Measurements from ENCODE around the gene MAN1B1. TPM values are rescaled to one million over a fixed set of nuclear protein-coding genes. Genes with fewer than 3 reads are reported as not detected.

MAN1B1 gene
- total RNA-seq, 1 donor from 2014 or later, result 55.1 TPM

Other genes with a start within 250 kb of the MAN1B1 start
- 3.9 and 4.0 TPM in 2 replicates for gene AJM1, start 244.5 kb upstream of the MAN1B1 start, total RNA-seq
- 109 and 111 TPM in 2 replicates for gene PHPT1, start 237.6 kb upstream of the MAN1B1 start, total RNA-seq
- gene MAMDC4, start 234.6 kb upstream of the MAN1B1 start, total RNA-seq, result 15.4 and 18.3 TPM in 2 replicates
- 308 and 309 TPM in 2 replicates for gene EDF1, start 220.7 kb upstream of the MAN1B1 start, total RNA-seq
- gene TRAF2, start 200.5 kb upstream of the MAN1B1 start, total RNA-seq, result 49.0 TPM in 2 replicates
- gene FBXW5, start 142.2 kb upstream of the MAN1B1 start, total RNA-seq, result 104 and 109 TPM in 2 replicates
- 2.3 and 4.1 TPM in 2 replicates for gene C8G, start 141.7 kb upstream of the MAN1B1 start, total RNA-seq
- gene LCN12, start 134.7 kb upstream of the MAN1B1 start, total RNA-seq, result 2.3 and 2.8 TPM in 2 replicates
- 6.5 and 6.7 TPM in 2 replicates for gene PTGDS, start 109.5 kb upstream of the MAN1B1 start, total RNA-seq
- gene LCNL1, start 104.0 kb upstream of the MAN1B1 start, total RNA-seq, result 0.16 and 0.20 TPM in 2 replicates
- 71.4 and 74.5 TPM in 2 replicates for gene PAXX, start 94.6 kb upstream of the MAN1B1 start, total RNA-seq
- 0.91 TPM in 2 replicates for gene CLIC3, start 90.4 kb upstream of the MAN1B1 start, total RNA-seq
- 27.8 and 30.6 TPM in 2 replicates for gene ABCA2, start 58.7 kb upstream of the MAN1B1 start, total RNA-seq
- 0.41 and 0.84 TPM in 2 replicates for gene FUT7, start 54.9 kb upstream of the MAN1B1 start, total RNA-seq
- gene NPDC1, start 40.8 kb upstream of the MAN1B1 start, total RNA-seq, result 15.5 and 17.0 TPM in 2 replicates
- not detected in 2 replicates for gene ENTPD2, start 32.9 kb upstream of the MAN1B1 start, total RNA-seq
- 32.9 TPM in 2 replicates for gene SAPCD2, start 16.4 kb upstream of the MAN1B1 start, total RNA-seq
- 14.8 and 15.4 TPM in 2 replicates for gene UAP1L1, start 9.5 kb upstream of the MAN1B1 start, total RNA-seq
- 221 and 229 TPM in 2 replicates for gene DPP7, start 27.7 kb downstream of the MAN1B1 start, total RNA-seq
- gene GRIN1, start 52.2 kb downstream of the MAN1B1 start, total RNA-seq, result 0.05 TPM in 1 of 2 replicates, not detected in the other
- not detected in 2 replicates for gene LRRC26, start 83.1 kb downstream of the MAN1B1 start, total RNA-seq
- not detected in 2 replicates for gene TMEM210, start 85.1 kb downstream of the MAN1B1 start, total RNA-seq
- 68.8 and 69.6 TPM in 2 replicates for gene ANAPC2, start 101.6 kb downstream of the MAN1B1 start, total RNA-seq
- gene SSNA1, start 101.7 kb downstream of the MAN1B1 start, total RNA-seq, result 86.5 and 88.3 TPM in 2 replicates
- gene TPRN, start 113.8 kb downstream of the MAN1B1 start, total RNA-seq, result 9.6 and 10.9 TPM in 2 replicates
- 28.2 and 30.8 TPM in 2 replicates for gene TMEM203, start 118.7 kb downstream of the MAN1B1 start, total RNA-seq
- gene NDOR1, start 118.7 kb downstream of the MAN1B1 start, total RNA-seq, result 38.6 and 42.1 TPM in 2 replicates
- 3.3 and 3.8 TPM in 2 replicates for gene RNF208, start 135.3 kb downstream of the MAN1B1 start, total RNA-seq
- 0.23 and 0.27 TPM in 2 replicates for gene CYSRT1, start 138.2 kb downstream of the MAN1B1 start, total RNA-seq
- gene RNF224, start 140.5 kb downstream of the MAN1B1 start, total RNA-seq, result 0.14 TPM in 1 of 2 replicates, not detected in the other
- gene SLC34A3, start 143.9 kb downstream of the MAN1B1 start, total RNA-seq, result not detected in 2 replicates
- gene TUBB4B, start 154.3 kb downstream of the MAN1B1 start, total RNA-seq, result 365 and 372 TPM in 2 replicates
- gene STPG3, start 164.3 kb downstream of the MAN1B1 start, total RNA-seq, result not detected in 2 replicates
- gene NELFB, start 168.3 kb downstream of the MAN1B1 start, total RNA-seq, result 65.9 and 67.2 TPM in 2 replicates
- gene TOR4A, start 190.7 kb downstream of the MAN1B1 start, total RNA-seq, result 17.4 and 17.5 TPM in 2 replicates
- 1.5 and 1.7 TPM in 2 replicates for gene NRARP, start 215.3 kb downstream of the MAN1B1 start, total RNA-seq

All from T-helper 2 cell treated with Interferon-gamma antibody and Interleukin-4, amounts not matched to agents 100 ng/mL and 5 ng/mL, for 36 hours (primary cell).